Gastrocnemius medialis (tissue), 4 donors: ENCODE data around the gene LBX1.

Experiments
- CTCF ChIP-seq, 5 experiments: fragments of 450-650 bp in 3 of 5; fragments of 200-600 bp in 2 of 5; sonication (generic) in 2 of 5; IDR thresholded peaks in 4 of 5; conservative IDR thresholded peaks in 1 of 5; 1 replicate in 4 of 5; 2 replicates in 1 of 5; pipeline ENCODE4 v1.5.1; 2016 to 2019; ENCODE audit warnings: antibody characterized with exemption in 5 of 5, mild to moderate bottlenecking in 3 of 5, moderate library complexity in 3 of 5
- POLR2A ChIP-seq, 2 donors: fragments of 450-650 bp; IDR thresholded peaks; one replicate each; pipeline ENCODE4 v1.6.1; 2017; ENCODE audit warnings: antibody characterized with exemption in 2 of 2, mild to moderate bottlenecking in 2 of 2, moderate library complexity in 2 of 2

- TF ChIP-seq CTCF (IDR thresholded peaks at IDR 0.05 in 4 of 5, conservative IDR thresholded peaks at IDR 0.05 in 1 of 5) = no peak
- no peak for TF ChIP-seq POLR2A (IDR thresholded peaks at IDR 0.05)
Measured at GRCh38 chr10:101257491-101257890, 28.2 kb upstream of the LBX1 start.
